AG04450 (cell line): Measurements from ENCODE around the gene RAB1B. TPM values are rescaled to one million over a fixed set of nuclear protein-coding genes. Genes with fewer than 3 reads are reported as not detected.
"Not testable (repeated sequence)": the region's sequence is repeated elsewhere in the genome, so short reads cannot be mapped to it uniquely, and the experiment has no call there.

Experiments used
- CTCF ChIA-PET: fragments of 300-600, 350-600 bp; formaldehyde crosslinking; extraction: SDS; loops from one replicate; lab custom pipeline; 2022; ENCODE audit warnings: antibody characterized with exemption, inconsistent platforms; lab: Charles Lee
- POLR2A ChIA-PET: fragments of 350-600 bp; formaldehyde crosslinking; extraction: SDS; loops from one replicate; lab custom pipeline; 2021; ENCODE audit warnings: antibody characterized with exemption, inconsistent platforms; lab: Yijun Ruan, JAX
- DNase-seq: peaks from one replicate; pipeline ENCODE4 v3.0.0-alpha.2; 2011; ENCODE audit warnings: low read depth, low spot score
- H3K27ac ChIP-seq: one replicate; pipeline ENCODE4 v1.5.1; 2012; ENCODE audit warnings: low read depth, low read length, control low read depth
- H3K27me3 ChIP-seq: one replicate; pipeline ENCODE4 v1.6.0; 2012; ENCODE audit warnings: low read length; ENCODE audit not compliant: control insufficient read depth, insufficient read depth
- H3K4me3 ChIP-seq: 2 replicates; pipeline ENCODE4 v1.5.1; 2011; ENCODE audit warnings: mild to moderate bottlenecking, low read depth, low read length, control low read depth
- H3K9me3 ChIP-seq: 2 replicates; pipeline ENCODE4 v1.5.1; 2012; ENCODE audit warnings: low read length; ENCODE audit not compliant: control insufficient read depth, insufficient read depth
- CTCF ChIP-seq: IDR thresholded peaks from 2 replicates; pipeline ENCODE4 v1.5.1; 2011; ENCODE audit warnings: low read depth, low read length, control low read depth, inconsistent platforms
- polyA plus RNA-seq: library from polyadenylated mRNA; depleted of rRNA; stranded (reverse); fragments of >200 nt; gene quantifications from 2 replicates; pipeline ENCODE4 v1.2.3, GENCODE V29; 2011

The RAB1B gene
- polyA plus RNA-seq, 1 experiment, result 127 TPM

DNA sequence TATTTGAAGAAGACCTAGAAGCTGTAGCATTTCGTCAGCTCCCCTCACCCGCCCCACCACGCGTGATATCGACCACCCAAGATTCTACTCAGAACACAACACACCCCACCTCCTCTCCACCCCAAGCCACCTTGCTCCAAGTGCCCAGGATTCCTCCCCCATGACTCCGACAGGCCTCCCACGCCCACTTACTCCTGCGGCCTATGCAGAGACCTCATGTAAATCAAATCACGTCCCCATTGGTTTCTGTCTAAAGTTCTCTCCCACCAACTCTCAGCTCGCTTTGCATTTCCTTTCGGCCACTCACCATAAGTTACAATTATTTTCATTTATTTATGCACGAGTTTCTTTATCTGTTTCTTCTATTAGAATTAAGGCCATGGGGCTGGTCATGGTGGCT, 34.2 kb downstream of the RAB1B start:
- TF ChIP-seq CTCF, result no peak
- peaks cover 8% of the 10 kb centered on the region for H3K27me3 ChIP-seq
- no peak overlapping the region for H3K27ac ChIP-seq
- ChIA-PET POLR2A (interaction anchor here (1.7 kb wide), 1 partner anchor 10 kb away, joined by 6 read pairs; no protein-coding TSS in a partner anchor), CTCF (interaction anchor here (1.0 to 2.6 kb wide), 4 partner anchors 9 to 86 kb away, joined by 3 to 14 read pairs (median 4); no protein-coding TSS in a partner anchor)
- H3K4me3 ChIP-seq, result no peak overlapping the region
- DNase-seq, result no peak
- no peaks in the 10 kb centered on the region for H3K9me3 ChIP-seq

- POLR2A ChIA-PET, result interaction anchor here (1.3 to 2.0 kb wide), 2 partner anchors 20 to 26 kb away, joined by 6 to 14 read pairs; partner anchors contain the start of genes RIN1 and YIF1A
- no peak for TF ChIP-seq CTCF
These were observed 41.0 kb downstream of the RAB1B start for GRCh38 chr11:66309475-66309874.

GRCh38 chr11:66310324-66310723, 41.9 kb downstream of the RAB1B start:
- CTCF ChIA-PET, result interaction anchor here (1.1 kb wide), 1 partner anchor 19 kb away, joined by 5 read pairs; no protein-coding TSS in a partner anchor
- Histone ChIP-seq H3K27ac (no peak overlapping the region), H3K27me3 (peaks cover 7% of the 10 kb centered on the region), H3K4me3 (no peak overlapping the region), H3K9me3 (peaks cover 4% of the 10 kb centered on the region; the same call in 1 of the 2 replicates)
- POLR2A ChIA-PET, result interaction anchor here (1.3 to 2.0 kb wide), 2 partner anchors 21 to 26 kb away, joined by 6 to 14 read pairs; partner anchors contain the start of genes RIN1 and YIF1A
- TF ChIP-seq CTCF, result no peak
- DNase-seq, result no peak

More at GRCh38 chr11:66309475-66309874, 41.0 kb downstream of the RAB1B start:
- CTCF ChIA-PET, result interaction anchor here (0.6 to 1.4 kb wide), 3 partner anchors 19 to 80 kb away, joined by 4 to 5 read pairs (median 4); no protein-coding TSS in a partner anchor
- no peak overlapping the region for H3K4me3 ChIP-seq
- DNase-seq, result no peak
- H3K9me3 ChIP-seq, result peaks cover under 1% of the 10 kb centered on the region; the same call in 1 of the 2 replicates
- peaks cover 7% of the 10 kb centered on the region for H3K27me3 ChIP-seq
- no peak overlapping the region for H3K27ac ChIP-seq

GRCh38 chr11:66310803-66311440, 42.5 kb downstream of the RAB1B start:
- POLR2A ChIA-PET, result interaction anchor here (0.7 to 3.1 kb wide), 5 partner anchors 16 to 169 kb away, joined by 3 to 99 read pairs (median 18); partner anchors contain the start of genes DPP3 and RIN1
- DNase-seq, H3K9me3 ChIP-seq, H3K4me3 ChIP-seq, H3K27me3 ChIP-seq, H3K27ac ChIP-seq: not testable (repeated sequence)
- CTCF ChIA-PET, result interaction anchor here (0.6 to 3.9 kb wide), 25 partner anchors 9 to 128 kb away, joined by 3 to 98 read pairs (median 5); partner anchors contain the start of genes BRMS1, MRPL11, RAB1B and RIN1

DNA sequence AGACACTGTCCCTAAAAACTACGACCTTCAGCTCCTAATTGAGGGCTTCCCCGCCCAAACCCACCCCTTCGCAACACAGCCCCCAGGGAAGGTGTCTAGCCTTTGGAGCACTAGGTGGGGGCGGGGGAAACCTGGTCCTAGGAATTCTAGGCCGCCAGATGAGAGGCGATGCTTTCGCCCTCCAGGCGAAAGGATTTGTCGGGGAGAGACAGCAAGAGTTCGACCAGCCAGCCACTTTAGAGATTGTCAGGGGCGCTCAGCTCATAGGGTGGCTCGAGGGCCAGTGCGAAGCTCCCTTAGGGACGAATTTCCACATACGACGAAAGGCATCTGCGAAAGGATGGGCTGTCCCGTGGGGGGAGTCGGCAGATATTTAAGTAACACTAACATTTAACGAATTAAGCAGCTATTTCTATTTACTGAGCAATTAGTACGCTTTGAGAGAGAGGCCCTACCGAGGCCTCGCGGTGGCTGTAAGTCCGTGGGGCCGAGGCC, 43.1 kb downstream of the RAB1B start:
- no peak for TF ChIP-seq CTCF
- DNase-seq, result no peak
- Histone ChIP-seq H3K9me3 (peaks cover 8% of the 10 kb centered on the region; the same call in 1 of the 2 replicates), H3K27me3 (peaks cover 7% of the 10 kb centered on the region), H3K27ac (peak overlapping the region; percentile 89), H3K4me3 (peak overlapping the region; percentile 74)
- ChIA-PET CTCF (interaction anchor here (0.6 to 3.9 kb wide), 26 partner anchors 10 to 127 kb away, joined by 3 to 98 read pairs (median 5); partner anchors contain the start of genes BRMS1, MRPL11, RAB1B and RIN1), POLR2A (interaction anchor here (0.7 to 3.1 kb wide), 8 partner anchors 9 to 169 kb away, joined by 3 to 99 read pairs (median 13); partner anchors contain the start of genes DPP3 and RIN1)
